NCI-H526 (cell line): ENCODE results near the gene POGK.
"Not testable (repeated sequence)": the region's sequence is repeated elsewhere in the genome, so short reads cannot be mapped to it uniquely, and the experiment has no call there.

Experiments
- DNase-seq, 2 experiments: peaks; one replicate each; lab custom pipeline; 2025; lab: John Stamatoyannopoulos, UW

Gene POGK, protein sequence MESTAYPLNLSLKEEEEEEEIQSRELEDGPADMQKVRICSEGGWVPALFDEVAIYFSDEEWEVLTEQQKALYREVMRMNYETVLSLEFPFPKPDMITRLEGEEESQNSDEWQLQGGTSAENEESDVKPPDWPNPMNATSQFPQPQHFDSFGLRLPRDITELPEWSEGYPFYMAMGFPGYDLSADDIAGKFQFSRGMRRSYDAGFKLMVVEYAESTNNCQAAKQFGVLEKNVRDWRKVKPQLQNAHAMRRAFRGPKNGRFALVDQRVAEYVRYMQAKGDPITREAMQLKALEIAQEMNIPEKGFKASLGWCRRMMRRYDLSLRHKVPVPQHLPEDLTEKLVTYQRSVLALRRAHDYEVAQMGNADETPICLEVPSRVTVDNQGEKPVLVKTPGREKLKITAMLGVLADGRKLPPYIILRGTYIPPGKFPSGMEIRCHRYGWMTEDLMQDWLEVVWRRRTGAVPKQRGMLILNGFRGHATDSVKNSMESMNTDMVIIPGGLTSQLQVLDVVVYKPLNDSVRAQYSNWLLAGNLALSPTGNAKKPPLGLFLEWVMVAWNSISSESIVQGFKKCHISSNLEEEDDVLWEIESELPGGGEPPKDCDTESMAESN

DNA sequence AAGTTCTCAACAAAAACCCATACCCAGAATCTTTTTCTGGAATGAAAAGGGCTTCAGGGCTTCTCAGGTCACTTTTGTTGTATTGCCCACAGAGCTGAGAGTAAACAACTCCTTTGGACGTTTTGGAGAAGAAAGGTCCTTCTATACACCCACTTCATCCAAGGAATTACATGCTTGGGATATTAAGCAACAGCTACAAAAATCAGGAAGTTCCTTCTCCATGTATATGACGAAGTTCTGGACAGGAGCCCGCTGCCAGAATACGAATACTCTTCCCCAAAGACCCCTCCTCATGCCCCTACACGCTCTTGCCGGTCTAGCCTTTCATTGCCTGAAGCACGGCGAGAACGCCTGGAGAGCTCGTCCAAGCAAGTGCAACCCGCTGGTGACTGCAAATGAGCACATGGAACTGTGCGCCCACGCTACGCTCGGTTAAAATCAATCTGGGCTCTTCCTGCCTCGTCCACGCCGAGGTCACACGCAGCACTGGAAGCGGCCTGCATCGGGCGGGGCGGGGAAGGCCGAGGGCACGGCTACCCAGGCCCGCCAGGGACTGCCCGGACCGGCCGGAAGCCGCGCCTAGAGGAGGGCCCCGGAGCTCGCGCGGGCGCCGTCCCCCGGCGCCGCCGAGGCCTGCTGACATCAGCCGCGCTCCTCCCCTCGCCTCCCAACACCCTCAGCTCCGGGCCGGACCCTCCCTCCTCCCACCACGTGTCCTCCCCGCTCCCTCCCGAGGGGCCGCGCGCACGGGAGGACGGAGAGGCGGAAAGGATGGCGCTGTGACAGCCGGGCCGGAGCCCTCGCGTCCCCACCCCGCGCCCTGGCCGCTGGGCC, at the start of gene POGK:
TSS of gene POGK (plus strand) at position 710 of the 834 bp plus-strand sequence. CDS start 1,482 bp downstream, outside the sequence.
- peak; percentile 87 to 99 for DNase-seq

DNA sequence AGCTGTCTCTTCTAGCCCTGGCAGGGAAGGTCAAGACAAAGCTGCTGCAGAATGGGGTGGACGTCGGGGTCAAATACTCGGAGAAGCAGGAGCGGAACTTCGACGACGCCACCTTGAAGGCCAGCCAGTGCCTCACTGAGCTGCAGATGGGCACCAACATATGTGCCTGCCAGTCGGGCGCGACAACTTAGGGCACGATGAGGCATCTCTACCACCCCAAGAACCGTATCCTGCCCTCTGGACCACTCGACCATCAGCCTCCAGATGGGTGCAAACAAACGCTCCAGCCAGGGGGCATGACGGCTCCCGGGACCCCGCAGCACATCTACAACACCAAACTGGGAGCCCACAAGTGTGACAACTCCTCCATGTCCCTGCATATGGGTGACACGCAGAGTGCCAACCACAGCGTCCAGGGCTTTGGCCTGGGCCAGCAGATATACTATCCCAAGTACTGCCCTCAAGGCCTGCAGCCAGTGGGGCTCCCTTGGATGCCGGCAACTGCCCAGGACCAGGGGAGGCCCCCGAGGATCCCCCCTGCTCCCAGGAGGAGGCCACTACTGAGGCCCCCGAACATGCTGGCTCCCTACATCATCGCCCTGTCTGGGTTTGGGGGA, 42.5 kb upstream of the POGK start:
- DNase-seq = no peak

DNA sequence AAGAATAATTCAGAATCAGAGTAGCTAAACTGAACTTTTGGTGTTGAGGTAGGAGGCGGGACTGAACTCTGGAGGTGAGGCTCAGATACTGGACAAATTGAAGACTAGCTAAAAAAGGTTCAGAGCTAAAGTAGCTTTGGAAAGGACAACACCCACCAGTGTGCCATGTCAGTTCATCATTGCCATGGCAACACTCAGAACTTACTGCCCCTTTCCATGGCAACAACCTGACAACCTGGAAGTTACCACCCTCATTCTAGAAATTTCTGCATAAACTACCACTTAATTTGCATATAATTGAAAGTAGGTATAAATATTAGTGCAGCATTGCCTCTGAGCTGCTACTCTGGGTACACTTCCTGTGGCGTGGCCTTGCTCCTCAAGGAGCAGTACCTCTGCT, 30.3 kb upstream of the POGK start:
- DNase-seq = peak in 1 of 2 experiments; percentile 29

DNA sequence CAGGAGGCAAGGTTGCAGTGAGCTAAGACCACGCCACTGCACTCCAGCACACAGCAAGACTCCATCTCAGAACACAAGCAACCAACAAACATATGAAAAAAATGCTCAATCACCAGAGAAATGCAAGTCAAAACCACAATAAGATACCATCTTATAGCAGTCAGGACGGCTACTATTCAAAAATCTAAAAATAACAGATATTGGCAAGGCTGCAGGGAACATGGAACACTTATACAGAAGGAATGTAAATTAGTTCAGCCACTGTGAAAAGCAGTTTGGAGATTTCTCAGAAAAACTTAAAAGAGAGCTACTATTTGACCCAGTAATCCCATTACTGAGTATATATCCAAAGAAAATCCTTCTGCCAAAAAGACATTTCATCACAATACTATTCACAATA, 27.6 kb upstream of the POGK start:
- no peak for DNase-seq

DNA sequence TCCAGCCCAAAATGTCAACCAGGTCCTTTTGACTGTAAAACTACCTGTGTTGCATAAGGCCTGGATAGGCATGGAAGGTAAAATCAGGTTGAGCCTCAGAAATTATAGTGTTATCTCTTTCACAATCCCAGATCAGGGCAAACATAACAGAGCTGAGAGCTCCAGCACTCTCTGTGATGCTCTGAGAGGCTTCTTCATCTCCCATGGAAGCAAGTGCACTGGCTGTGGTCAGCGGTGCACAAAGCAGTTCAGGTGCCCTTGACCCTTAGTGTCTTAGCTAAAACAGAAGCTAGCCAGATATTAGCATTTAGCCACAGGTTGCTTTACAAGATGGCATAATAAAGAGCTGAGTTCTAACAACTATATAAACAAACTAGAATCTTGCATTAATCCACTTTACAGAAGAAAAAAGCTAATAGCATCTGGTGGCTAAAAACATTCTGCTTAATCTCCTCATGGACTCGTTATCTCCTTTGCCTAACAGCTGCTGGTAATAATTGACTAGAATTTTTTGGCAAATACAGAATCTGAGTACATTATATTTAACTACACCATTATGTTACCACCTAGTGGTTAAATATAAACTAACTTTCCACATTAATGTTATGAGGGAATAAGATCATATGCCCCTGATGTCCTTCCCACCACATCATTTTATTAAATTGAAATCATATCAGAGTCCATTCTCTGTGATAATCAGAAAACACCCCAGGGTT, 25.6 kb upstream of the POGK start:
- peak in 1 of 2 experiments; percentile 35 for DNase-seq

DNA sequence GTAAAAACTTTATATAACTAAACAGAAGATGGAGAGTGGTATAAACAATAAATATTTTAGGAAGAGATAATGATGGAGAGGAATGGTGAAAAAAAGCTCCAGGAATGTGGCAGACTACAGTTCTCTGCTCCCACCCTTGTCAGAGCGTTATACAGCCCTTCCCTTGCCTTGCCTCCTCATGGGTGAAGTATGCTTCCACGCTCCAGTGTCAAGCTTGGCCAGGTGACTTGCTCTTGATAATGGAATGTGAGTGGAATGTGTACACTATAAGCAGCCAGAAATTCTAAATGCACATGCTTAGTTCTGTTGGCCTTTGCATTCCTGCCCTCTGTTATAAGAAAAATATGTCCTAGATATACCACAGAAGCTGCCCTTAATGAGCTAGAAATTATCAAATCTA, 24.7 kb upstream of the POGK start:
- DNase-seq = no peak

DNA sequence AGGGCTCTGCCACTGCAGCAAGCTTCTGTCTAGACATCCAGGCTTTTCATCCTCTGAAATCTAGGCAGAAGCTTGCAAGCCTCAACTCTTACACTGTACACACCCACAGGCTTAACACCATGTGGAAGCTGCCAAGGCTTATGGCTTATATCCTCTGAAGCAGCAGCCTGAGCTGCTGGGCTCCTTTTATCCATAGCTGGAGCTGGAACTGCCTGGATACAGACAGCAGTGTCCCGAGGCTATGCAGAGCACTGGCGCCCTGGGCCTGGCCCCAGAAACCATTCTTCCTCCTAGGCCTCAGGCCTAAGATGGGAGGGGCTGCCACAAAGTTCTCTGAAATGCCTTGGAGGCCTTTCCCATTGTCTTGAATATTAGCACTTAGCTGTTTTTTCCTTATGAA, 19.3 kb upstream of the POGK start:
- no peak for DNase-seq

DNA sequence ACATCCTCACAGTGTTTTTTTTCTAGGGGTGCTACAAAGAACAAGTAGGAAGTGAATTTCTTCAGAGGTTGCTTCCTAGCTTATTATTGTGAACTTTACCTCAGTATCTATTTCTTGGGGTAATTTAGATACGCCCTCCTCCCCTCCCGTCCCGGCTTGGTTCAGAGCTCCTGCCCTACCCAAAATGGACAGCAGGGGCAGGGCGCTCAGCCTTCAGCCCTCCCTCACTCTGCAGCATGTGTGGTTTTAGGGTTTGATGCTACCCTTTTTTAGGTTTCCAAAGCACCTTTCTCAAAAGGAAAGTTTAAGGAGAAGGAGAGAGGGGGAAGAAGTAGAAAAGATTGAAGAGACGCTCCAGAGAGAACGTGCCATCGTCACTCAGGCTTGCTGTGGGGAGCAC, 16.9 kb upstream of the POGK start:
- peak in 1 of 2 experiments; percentile 17 for DNase-seq

DNA sequence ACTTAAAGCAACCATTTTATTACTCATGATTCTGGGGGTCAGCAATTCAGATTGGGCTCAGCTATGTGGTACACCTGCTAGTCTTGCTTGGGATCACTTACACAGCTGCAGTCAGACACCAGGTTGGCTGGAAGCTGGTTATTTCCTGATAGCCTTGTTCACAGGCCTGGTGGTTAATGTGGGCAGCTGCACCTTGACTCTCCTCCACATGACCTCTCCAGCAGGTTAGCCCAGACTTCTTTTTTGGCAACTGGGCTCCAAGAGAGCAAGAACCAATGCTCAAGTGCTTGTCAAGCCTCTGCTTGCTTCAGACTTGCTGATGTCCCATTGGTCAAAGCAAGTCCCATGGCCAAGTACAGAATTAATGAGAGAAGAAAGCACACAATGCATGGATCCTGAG, 11.8 kb upstream of the POGK start:
- DNase-seq = no peak

DNA sequence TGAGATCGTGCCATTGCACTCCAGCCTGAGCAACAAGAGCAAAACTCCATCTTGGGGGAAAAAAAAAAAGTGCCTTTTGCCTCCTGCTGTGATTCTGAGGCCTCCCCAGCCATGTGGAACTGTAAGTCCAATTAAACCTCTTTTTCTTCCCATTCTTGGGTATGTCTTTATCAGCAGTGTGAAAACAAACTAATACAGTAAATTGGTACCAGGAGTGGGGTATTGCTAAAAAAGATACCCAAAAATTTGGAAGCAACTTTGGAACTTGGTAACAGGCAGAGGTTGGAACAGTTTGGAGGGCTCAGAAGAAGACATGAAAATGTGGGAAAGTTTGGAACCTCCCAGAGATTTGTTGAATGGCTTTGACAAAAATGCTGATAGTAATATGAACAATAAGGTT, 9.5 kb upstream of the POGK start:
- DNase-seq = not testable (repeated sequence)

DNA sequence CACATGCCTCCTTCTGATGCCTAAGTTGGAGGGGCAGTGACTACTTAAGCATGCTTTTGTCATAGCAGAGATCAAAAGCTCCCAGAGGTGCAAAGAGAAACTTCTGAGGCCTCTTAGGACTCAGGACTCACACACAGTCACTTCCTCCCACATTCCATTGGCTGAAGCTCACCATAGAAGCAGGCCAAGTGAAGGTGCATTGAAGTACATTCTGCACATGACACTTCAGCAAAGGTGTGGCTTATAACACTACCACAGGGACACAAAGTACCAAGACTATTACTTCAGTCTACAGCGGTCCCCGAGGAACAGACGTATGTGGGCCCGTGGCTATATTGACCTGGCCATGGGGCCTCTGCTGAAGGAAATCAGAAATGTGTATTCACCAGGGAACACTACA, 2.5 kb upstream of the POGK start:
- no peak for DNase-seq

DNA sequence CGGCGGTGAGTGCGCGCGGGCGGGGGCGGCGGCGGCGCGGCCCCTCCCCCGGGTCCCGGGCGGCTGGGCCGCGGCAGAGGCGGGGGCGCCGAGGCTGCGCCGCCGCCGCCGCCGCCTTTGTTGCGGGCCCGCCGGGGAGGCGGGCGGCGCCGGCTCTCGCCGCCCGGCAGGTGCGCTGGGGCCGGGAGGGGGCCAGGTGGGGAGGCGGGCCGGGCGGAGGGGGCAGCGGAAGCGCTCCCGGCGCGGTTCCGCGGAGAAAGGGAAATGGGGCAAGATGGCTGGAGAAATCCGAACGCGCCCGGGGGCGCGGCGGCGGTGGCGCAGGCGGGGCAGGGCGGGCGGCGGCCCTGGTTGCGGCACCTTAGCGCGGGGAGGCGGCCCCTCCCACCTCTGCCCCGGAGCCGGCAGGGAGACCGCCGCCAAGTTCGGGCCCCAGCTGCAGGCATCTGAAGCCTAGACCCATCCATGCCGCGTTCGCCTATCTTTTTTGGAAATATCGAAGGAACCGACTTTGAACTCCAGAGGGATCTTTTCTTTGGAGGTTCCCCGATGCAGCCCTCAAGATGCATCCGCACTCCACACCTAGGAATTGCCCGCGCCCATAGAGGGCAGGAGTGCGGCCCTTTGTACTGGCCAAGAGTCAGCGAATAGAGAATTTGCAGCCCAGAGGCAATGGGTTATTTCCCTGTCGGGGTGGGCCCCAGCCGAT, 479 bp downstream of the POGK start:
- DNase-seq = peak; percentile 64 to 92

DNA sequence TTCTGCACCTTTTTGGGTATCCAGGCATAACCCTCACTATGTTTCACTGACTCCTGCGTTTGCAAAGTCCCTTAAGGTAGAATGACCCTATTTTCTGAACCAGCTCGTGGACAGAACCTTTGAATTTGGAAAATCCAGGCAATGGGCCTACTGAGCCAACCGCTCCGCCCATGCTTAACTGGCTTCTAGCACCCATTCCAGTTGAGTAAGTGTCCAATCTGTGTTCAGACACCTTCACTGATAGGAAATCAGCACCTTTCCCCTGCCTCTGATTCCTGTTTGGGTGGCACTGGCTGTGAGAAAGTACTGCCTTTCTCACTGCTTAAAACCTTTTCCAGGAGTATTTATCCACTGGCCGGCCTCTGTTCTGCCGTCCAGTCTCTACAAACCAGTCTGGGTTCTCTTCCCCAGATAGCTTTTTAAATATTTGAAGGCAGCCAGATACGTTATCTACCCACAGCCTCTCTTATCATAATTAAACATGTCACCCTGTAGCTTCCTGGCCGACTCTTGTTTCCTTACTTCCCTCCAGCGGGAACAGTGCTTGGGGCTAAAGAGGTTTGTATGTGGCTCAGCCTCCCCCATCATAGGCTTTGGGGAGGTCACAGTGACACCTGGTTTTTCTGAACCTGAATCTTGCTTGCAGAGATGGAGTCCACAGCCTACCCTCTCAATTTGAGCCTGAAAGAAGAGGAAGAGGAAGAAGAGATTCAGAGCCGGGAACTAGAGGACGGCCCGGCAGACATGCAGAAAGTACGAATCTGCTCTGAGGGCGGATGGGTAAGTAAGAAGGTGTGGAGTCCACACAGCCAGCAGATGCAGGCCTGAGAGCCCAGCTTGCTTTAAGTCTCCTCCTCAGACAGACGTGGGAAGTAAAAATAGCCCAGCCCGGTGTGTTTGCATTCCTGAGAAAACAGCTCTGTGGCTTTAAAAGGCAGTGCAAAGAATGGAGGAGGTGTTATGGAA, 1.3 kb downstream of the POGK start:
- peak in 1 of 2 experiments; percentile 32 for DNase-seq

DNA sequence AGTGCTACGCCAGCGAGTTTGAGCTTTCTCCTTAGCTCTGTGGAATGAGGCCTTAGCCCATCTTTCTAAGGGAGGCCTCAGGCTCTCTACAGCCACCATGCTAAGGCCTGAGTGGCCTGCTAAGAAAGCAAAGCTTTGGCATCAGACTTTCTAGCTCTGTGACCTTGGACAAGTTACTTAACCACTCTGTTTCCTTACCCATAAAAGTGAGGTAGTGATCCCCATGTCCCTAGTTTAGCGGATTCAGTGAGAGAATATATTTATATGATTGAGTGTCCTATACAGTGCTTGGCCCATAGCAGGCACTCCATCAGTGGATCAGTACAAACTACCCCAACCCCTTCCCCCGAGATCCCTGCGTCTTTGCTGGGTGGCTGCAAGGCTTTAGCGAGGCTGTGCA, 4.0 kb downstream of the POGK start:
- no peak for DNase-seq

DNA sequence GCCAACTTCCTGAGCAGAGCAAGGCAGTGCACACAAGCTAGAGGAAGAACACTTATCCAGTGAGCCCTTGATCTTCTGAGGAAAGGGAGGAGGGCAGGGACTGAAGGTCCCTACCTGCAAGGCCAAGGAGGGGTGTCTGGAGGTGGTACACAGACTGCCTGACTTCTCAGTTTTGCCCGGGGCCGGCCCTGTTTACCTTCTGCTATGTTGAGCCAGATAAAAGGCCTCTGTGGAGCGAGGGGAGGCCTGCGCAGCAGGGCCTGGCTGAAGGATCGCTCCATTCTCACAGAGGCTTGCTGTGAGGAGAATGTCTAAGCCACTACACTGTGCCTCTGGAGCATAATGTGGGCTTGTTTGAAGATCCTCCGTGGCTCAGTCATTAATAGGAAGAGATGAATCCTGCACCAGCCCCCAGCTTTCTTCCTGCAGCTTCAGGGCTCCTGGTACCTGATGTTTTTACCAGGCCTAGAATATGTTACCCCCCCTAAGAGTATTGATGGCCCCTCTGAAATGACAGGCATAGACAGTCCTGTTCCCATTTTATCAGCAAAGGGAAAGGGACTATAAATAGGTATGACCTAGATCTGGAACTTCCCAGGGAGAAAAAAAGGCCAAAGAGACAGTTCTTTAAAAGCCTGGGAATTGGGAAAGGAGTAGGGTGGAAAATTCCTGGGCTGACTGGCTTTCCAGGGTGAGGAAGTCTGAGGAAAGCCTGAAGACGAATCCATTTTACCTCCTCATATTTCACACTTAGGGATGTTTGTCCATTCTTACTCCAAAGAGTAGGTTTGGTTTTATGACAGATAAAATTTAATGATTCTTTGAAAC, 4.7 kb downstream of the POGK start:
- DNase-seq = no peak

DNA sequence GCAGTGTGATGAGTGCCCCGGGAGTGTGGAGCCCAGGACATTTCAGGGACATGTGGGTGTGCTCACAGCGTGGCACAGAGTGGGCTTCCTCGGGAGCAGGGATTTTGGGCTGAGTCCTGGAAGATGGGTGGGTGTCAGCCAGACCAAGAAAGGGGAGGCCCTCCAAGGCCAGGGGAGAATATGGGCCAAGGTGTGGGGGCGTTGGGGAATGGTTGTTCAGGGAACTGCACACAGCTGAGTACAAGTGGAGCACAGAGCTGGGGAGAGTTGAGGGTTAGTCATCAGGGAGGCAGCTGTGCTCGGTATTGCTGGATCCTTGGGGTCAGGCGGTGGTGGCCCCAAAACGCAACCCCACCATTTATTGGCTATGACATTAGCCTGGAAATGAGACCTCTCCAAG, 5.5 kb downstream of the POGK start:
- no peak for DNase-seq

DNA sequence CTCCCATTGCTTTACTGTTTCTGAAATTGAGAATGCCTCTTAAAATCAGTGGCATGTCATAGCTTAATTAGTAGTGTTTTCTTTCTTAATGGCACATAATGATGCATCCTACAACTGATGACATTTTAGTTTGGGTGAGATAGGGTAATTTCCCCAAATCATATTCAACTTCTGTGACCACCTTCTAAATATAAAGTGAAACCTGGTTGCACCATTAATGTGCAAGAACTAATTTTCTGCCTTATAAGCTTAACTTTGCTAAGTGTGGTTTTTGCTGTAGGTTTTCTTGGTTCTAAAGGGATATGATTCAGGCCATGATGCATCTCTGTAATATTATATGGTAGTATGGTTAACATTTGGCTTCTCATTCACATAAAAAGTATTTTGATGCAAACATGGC, 8.9 kb downstream of the POGK start:
- DNase-seq = no peak

DNA sequence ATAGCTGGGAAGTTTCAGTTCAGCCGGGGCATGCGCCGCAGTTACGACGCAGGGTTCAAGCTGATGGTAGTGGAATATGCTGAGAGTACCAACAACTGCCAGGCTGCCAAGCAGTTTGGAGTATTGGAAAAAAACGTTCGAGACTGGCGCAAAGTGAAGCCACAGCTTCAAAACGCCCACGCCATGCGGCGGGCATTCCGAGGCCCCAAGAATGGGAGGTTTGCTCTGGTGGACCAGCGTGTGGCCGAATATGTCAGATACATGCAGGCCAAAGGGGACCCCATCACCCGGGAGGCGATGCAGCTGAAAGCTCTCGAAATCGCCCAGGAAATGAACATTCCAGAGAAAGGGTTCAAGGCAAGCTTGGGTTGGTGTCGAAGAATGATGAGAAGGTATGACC, 9.9 kb downstream of the POGK start:
- DNase-seq = no peak

DNA sequence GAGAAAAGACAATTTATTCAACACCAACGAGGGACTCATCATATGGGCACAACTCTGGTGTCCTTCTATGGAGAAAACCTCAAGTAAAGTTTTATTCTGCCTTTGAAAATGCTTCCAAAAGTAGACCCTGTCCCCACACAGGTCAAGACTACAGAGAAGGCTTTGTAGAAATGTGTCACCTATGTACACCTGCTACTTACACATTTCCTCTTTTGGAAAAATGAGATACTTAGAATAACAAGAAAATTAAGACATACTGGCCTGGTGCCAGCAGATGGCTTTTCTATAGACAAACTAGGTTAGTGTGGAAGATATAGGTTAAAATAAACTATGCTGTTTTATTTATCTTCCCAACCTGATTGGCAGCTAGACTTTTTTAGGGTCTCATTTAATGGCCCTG, 13.6 kb downstream of the POGK start:
- no peak for DNase-seq
